ENCODE data around the gene GPR3.

GPR3 gene

GRCh38 chr1:27388337-27389005 is 4.0 kb upstream of the GPR3 start:
- Histone ChIP-seq H3K4me1 (ENCODE audit: control insufficient read depth, insufficient read depth, low read length) (peaks cover 6% of the 10 kb centered on the region), H3K4me3 (ENCODE audit: low read depth, low read length) (no peak overlapping the region), H3K9me3 (ENCODE audit: control insufficient read depth, insufficient read depth, low read length) (no peaks in the 10 kb centered on the region), H3K36me3 (ENCODE audit: control insufficient read depth, insufficient read depth, low read length) (no peaks in the 10 kb centered on the region), H3K27me3 (ENCODE audit: control insufficient read depth, insufficient read depth, low read length) (no peaks in the 10 kb centered on the region), H3K9ac (ENCODE audit: low read depth, low read length) (no peak overlapping the region)

- H3K9ac ChIP-seq (ENCODE audit: low read depth, low read length): peak overlapping the region; percentile 12
- no peaks in the 10 kb centered on the region for H3K27me3 ChIP-seq (ENCODE audit: control insufficient read depth, insufficient read depth, low read length)
- H3K4me3 ChIP-seq (ENCODE audit: low read depth, low read length): peak overlapping the region; percentile 68
Measured at GRCh38 chr1:27391511-27392095, 819 bp upstream of the GPR3 start.

DNA sequence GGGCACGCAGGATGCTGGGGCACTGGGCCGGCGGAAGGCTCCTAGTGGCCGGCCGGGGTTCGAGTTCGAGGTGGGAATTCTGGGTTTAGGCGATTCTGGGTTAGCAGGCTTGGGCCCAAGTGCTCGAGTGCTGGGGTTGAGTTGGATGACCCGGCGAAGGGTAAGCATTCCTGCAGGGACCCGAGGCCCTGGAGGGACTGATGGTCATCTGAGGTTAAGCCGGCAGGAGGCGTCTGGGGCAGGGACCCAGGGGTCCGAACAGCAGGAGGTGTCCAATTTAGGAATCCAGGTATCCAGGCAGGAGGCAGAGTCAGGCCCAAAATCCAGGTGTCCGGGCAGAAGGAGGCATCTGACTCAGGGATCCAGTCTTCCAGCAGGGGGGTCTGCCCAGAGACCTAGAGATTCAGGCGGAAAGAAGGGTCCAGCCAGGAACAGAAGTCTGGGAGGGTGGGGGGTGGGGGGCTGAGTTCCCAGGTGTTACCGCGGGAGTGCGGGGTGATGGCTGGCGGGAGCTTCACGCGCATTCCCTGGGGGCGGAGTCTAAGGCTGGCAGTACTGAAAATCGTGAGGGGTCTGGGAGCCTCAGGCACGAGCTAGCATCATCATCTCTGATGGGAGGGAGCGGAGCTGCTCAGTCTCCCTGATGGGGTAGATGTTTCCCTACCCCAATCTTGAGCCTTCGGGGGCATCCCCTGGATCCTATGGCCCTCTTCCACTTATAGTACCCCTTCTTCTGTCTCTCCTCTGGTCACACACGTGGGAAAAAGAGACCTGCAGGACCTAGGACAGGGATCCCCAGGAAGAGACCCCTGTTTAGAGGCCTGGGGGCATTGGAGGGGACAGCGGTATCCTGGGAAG is 585 bp downstream of the GPR3 start:
- H3K9ac ChIP-seq (ENCODE audit: low read depth, low read length): peak overlapping the region; percentile 60
- peaks cover 8% of the 10 kb centered on the region for H3K4me1 ChIP-seq (ENCODE audit: control insufficient read depth, insufficient read depth, low read length)

More at GRCh38 chr1:27391511-27392095, 819 bp upstream of the GPR3 start:
- Histone ChIP-seq H3K4me1 (ENCODE audit: control insufficient read depth, insufficient read depth, low read length) (peaks cover 4% of the 10 kb centered on the region), H3K9me3 (ENCODE audit: control insufficient read depth, insufficient read depth, low read length) (no peaks in the 10 kb centered on the region), H3K36me3 (ENCODE audit: control insufficient read depth, insufficient read depth, low read length) (peaks cover 9% of the 10 kb centered on the region)

GRCh38 chr1:27393641-27394281 is 1.3 kb downstream of the GPR3 start:
- Histone ChIP-seq H3K4me3 (ENCODE audit: low read depth, low read length) (peak overlapping the region; percentile 90), H3K27me3 (ENCODE audit: control insufficient read depth, insufficient read depth, low read length) (no peaks in the 10 kb centered on the region), H3K9ac (ENCODE audit: low read depth, low read length) (no peak overlapping the region), H3K4me1 (ENCODE audit: control insufficient read depth, insufficient read depth, low read length) (peaks cover 10% of the 10 kb centered on the region), H3K9me3 (ENCODE audit: control insufficient read depth, insufficient read depth, low read length) (no peaks in the 10 kb centered on the region), H3K36me3 (ENCODE audit: control insufficient read depth, insufficient read depth, low read length) (peaks cover 9% of the 10 kb centered on the region)

More for the DNA sequence above, 585 bp downstream of the GPR3 start:
- peak overlapping the region; percentile 90 for H3K4me3 ChIP-seq (ENCODE audit: low read depth, low read length)
- H3K9me3 ChIP-seq (ENCODE audit: control insufficient read depth, insufficient read depth, low read length): no peaks in the 10 kb centered on the region
- H3K36me3 ChIP-seq (ENCODE audit: control insufficient read depth, insufficient read depth, low read length): peaks cover 9% of the 10 kb centered on the region
- no peaks in the 10 kb centered on the region for H3K27me3 ChIP-seq (ENCODE audit: control insufficient read depth, insufficient read depth, low read length)

- no peak overlapping the region for H3K4me3 ChIP-seq (ENCODE audit: low read depth, low read length)
- no peak overlapping the region for H3K9ac ChIP-seq (ENCODE audit: low read depth, low read length)
- peaks cover 9% of the 10 kb centered on the region for H3K36me3 ChIP-seq (ENCODE audit: control insufficient read depth, insufficient read depth, low read length)
Measured at GRCh38 chr1:27394282-27394658, 1.8 kb downstream of the GPR3 start.

DNA sequence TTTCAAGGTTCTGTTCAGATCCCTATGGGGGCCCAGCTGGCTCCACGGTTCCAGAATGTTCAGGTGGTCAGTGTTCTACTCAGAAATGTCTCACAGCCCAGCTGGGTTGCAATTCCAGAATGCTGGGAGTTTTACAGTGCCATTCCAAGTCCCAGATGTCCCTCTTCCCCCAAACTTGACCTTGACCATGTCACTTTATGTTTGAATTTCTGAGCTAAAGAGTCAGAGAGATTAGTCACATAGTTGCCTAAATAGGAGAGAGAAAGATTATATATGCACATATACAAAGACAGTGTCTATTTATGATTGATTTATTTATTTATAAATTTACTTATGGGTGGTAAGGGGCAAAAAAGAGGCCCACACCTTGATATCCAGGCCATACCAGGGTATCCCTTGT is 2.5 kb downstream of the GPR3 start:
- H3K27me3 ChIP-seq (ENCODE audit: control insufficient read depth, insufficient read depth, low read length): no peaks in the 10 kb centered on the region
- H3K9me3 ChIP-seq (ENCODE audit: control insufficient read depth, insufficient read depth, low read length): no peaks in the 10 kb centered on the region
- no peak overlapping the region for H3K4me3 ChIP-seq (ENCODE audit: low read depth, low read length)
- peaks cover 9% of the 10 kb centered on the region for H3K36me3 ChIP-seq (ENCODE audit: control insufficient read depth, insufficient read depth, low read length)
- H3K9ac ChIP-seq (ENCODE audit: low read depth, low read length): peak overlapping the region; percentile 29
- peaks cover 13% of the 10 kb centered on the region for H3K4me1 ChIP-seq (ENCODE audit: control insufficient read depth, insufficient read depth, low read length)

More at GRCh38 chr1:27394282-27394658, 1.8 kb downstream of the GPR3 start:
- peaks cover 13% of the 10 kb centered on the region for H3K4me1 ChIP-seq (ENCODE audit: control insufficient read depth, insufficient read depth, low read length)
- H3K27me3 ChIP-seq (ENCODE audit: control insufficient read depth, insufficient read depth, low read length): no peaks in the 10 kb centered on the region
- H3K9me3 ChIP-seq (ENCODE audit: control insufficient read depth, insufficient read depth, low read length): no peaks in the 10 kb centered on the region

DNA sequence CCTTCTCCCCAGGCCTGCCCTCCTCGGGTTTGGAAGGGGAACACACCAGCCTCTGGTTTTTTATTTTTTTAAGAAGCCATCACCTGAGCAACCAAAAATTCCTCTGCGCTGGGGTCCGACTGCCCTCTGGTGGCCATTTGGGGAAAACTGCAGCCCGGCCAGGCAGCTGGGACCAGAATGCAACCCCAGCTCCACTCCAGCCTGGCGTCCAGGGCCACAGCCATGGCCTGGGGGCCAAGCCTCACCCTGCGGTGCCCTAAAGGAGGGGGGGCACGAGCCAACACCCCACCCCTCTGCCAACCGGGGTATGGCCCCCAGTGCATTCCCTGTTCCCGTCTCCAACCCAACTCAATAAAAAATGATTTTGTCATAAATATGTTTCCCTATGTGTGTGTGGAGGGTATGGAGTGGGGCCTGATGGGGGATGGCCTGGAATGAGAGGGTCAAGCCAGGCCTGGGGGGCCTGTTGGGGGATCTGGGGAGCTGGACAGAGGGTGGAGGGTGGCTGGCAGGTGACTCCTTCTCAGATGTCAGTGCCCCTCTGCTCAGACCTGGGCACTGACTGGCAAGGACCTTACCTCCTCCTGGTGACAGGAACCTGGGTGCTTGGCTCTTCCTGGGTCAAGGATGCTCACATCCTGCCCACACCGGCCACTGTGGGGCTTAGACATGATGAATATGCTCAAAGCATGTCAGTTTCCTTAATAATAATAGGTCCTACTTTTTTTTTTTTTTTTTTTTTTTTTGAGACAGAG is 3.2 kb downstream of the GPR3 start:
- Histone ChIP-seq H3K9me3 (ENCODE audit: control insufficient read depth, insufficient read depth, low read length) (no peaks in the 10 kb centered on the region), H3K9ac (ENCODE audit: low read depth, low read length) (no peak overlapping the region), H3K4me1 (ENCODE audit: control insufficient read depth, insufficient read depth, low read length) (peaks cover 17% of the 10 kb centered on the region), H3K4me3 (ENCODE audit: low read depth, low read length) (no peak overlapping the region), H3K36me3 (ENCODE audit: control insufficient read depth, insufficient read depth, low read length) (peaks cover 9% of the 10 kb centered on the region), H3K27me3 (ENCODE audit: control insufficient read depth, insufficient read depth, low read length) (no peaks in the 10 kb centered on the region)

DNA sequence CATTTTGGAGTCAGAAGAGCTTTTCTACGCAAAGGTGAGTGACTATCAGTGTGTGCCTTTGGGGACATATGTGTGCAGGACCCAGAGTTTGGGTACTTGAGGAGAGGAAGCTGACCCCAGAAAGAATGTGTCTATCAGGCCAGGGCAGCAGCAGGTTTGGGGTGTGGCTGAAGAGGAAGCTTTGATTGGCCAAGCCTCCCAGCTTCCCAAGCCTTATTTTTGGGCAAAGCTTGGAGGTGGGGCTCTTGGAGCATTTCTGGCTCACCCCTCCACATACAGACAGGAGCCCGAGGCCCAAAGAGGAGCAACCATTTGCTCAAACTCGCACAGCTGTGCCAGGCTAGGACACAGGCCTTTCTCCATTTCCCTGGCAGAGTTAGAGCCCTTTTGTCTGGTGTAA is 4.7 kb downstream of the GPR3 start:
- no peaks in the 10 kb centered on the region for H3K9me3 ChIP-seq (ENCODE audit: control insufficient read depth, insufficient read depth, low read length)
- peaks cover 16% of the 10 kb centered on the region for H3K4me1 ChIP-seq (ENCODE audit: control insufficient read depth, insufficient read depth, low read length)
- H3K4me3 ChIP-seq (ENCODE audit: low read depth, low read length): no peak overlapping the region
- H3K36me3 ChIP-seq (ENCODE audit: control insufficient read depth, insufficient read depth, low read length): peaks cover 9% of the 10 kb centered on the region
- H3K27me3 ChIP-seq (ENCODE audit: control insufficient read depth, insufficient read depth, low read length): no peaks in the 10 kb centered on the region
- no peak overlapping the region for H3K9ac ChIP-seq (ENCODE audit: low read depth, low read length)

GRCh38 chr1:27397749-27398148 is 5.3 kb downstream of the GPR3 start:
- Histone ChIP-seq H3K4me1 (ENCODE audit: control insufficient read depth, insufficient read depth, low read length) (peaks cover 19% of the 10 kb centered on the region), H3K9ac (ENCODE audit: low read depth, low read length) (no peak overlapping the region), H3K36me3 (ENCODE audit: control insufficient read depth, insufficient read depth, low read length) (peaks cover 9% of the 10 kb centered on the region), H3K27me3 (ENCODE audit: control insufficient read depth, insufficient read depth, low read length) (no peaks in the 10 kb centered on the region), H3K9me3 (ENCODE audit: control insufficient read depth, insufficient read depth, low read length) (no peaks in the 10 kb centered on the region), H3K4me3 (ENCODE audit: low read depth, low read length) (no peak overlapping the region)

- Histone ChIP-seq H3K4me3 (ENCODE audit: low read depth, low read length) (peak overlapping the region; percentile 4), H3K9ac (ENCODE audit: low read depth, low read length) (peak overlapping the region; percentile 16), H3K36me3 (ENCODE audit: control insufficient read depth, insufficient read depth, low read length) (peaks cover 13% of the 10 kb centered on the region), H3K9me3 (ENCODE audit: control insufficient read depth, insufficient read depth, low read length) (no peaks in the 10 kb centered on the region), H3K27me3 (ENCODE audit: control insufficient read depth, insufficient read depth, low read length) (no peaks in the 10 kb centered on the region), H3K4me1 (ENCODE audit: control insufficient read depth, insufficient read depth, low read length) (peaks cover 23% of the 10 kb centered on the region)
Measured at GRCh38 chr1:27398405-27399149, 6.2 kb downstream of the GPR3 start.
